ENCODE results near the gene TMX3.

The TMX3 gene

DNA sequence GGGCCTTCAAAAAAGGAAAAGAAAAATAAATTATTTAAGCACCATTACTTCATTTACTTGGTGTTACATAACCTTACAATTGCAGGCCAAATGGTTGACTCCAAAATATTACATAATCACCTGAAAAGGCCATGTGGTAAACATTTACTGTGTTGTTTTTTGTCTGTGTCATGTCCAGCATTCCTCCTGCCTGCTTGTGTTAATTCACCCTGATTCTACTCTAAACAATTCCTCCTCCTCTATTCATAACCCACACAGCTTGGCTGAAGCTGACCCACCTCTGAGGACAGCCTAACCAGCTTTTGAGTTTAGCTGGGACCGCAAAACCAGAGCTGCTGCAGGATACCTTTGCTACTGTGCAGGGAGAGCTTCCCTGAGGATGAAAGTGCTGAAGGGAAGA is 35.4 kb downstream of the TMX3 start:
- Mint-ChIP-seq H3K4me1 (ENCODE audit: low read depth) (no peaks in the 10 kb centered on the region), H3K27me3 (no peaks in the 10 kb centered on the region), H3K27ac (no peak overlapping the region)

DNA sequence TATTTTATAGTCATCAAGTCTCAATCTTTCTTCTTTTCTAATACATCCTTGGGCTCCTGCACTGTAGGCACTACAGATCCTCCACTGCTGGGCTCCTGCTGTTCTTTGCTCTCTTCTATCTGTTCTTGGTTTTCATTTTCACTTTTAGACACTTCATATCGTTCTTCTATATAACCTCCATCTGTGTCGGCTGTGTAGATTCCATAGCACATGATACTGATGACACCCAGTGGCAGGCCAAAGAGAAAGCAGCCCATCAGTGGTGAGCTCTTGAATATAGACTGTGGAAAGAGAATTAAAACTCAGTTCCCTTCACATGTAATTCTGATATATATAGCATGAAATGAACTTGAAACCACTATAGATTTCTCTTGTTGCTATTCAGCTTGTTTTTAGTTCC is 38.0 kb downstream of the TMX3 start:
- H3K9me3 Mint-ChIP-seq (ENCODE audit: low read depth), result no peaks in the 10 kb centered on the region
- H3K27me3 Mint-ChIP-seq, result no peaks in the 10 kb centered on the region
- H3K36me3 Mint-ChIP-seq, result peaks cover 7% of the 10 kb centered on the region
- H3K4me3 Mint-ChIP-seq, result no peak overlapping the region
- H3K27ac Mint-ChIP-seq, result peak overlapping the region; percentile 62
- H3K4me1 Mint-ChIP-seq (ENCODE audit: low read depth), result no peaks in the 10 kb centered on the region

More for the DNA sequence above, 35.4 kb downstream of the TMX3 start:
- H3K9me3 Mint-ChIP-seq (ENCODE audit: low read depth), result no peaks in the 10 kb centered on the region
- no peak overlapping the region for H3K4me3 Mint-ChIP-seq
- H3K36me3 Mint-ChIP-seq, result peaks cover 11% of the 10 kb centered on the region

GRCh38 chr18:68667121-68667520 is 47.8 kb downstream of the TMX3 start:
- no peak overlapping the region for H3K4me3 Mint-ChIP-seq
- no peaks in the 10 kb centered on the region for H3K36me3 Mint-ChIP-seq
- no peaks in the 10 kb centered on the region for H3K9me3 Mint-ChIP-seq (ENCODE audit: low read depth)
- H3K4me1 Mint-ChIP-seq (ENCODE audit: low read depth), result no peaks in the 10 kb centered on the region
- H3K27me3 Mint-ChIP-seq, result no peaks in the 10 kb centered on the region
- no peak overlapping the region for H3K27ac Mint-ChIP-seq

DNA sequence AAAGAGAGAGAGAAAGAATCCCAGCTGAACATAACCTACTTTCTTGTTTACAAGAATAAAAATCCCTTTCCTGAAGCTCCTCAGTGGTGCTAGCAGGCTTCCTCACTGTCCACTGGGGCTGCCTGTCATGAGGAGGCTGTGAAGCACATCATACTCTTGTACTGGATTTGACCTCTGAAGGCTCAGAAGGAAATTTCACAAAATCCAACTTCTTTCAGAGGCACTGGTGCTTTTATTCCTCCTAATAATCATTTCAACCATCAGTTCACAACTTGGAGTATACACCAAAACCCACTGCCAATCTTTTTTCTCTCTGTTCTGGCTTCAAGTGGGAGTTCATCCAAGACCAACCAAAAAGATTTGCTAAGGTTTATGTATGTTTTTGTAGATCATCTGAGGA is 48.5 kb downstream of the TMX3 start:
- Mint-ChIP-seq H3K4me1 (ENCODE audit: low read depth) (no peaks in the 10 kb centered on the region), H3K27me3 (no peaks in the 10 kb centered on the region), H3K27ac (no peak overlapping the region), H3K9me3 (ENCODE audit: low read depth) (no peaks in the 10 kb centered on the region), H3K4me3 (no peak overlapping the region), H3K36me3 (no peaks in the 10 kb centered on the region)

DNA sequence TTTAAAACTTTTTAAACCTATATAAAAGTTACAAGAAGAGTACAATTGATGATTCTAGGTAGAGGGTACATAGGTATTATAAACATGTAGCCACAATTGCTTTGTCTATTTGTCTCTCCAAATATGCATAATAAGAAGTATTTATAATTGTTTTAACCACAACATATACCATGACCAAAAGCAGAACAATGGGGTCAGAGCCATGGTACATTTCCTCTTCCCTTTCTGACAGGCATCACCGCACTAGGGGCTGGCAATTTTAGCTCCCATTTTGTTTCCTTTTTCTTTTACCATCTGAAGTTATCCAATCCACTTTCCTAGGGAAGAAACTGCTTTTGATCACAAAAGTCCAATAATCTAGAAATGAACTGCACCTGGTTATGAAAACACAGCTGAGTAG is 49.3 kb downstream of the TMX3 start:
- Mint-ChIP-seq H3K4me1 (ENCODE audit: low read depth) (no peaks in the 10 kb centered on the region), H3K36me3 (no peaks in the 10 kb centered on the region), H3K9me3 (ENCODE audit: low read depth) (no peaks in the 10 kb centered on the region), H3K27ac (no peak overlapping the region), H3K4me3 (no peak overlapping the region), H3K27me3 (no peaks in the 10 kb centered on the region)

- H3K4me3 Mint-ChIP-seq, result no peak overlapping the region
- H3K36me3 Mint-ChIP-seq, result no peaks in the 10 kb centered on the region
- no peaks in the 10 kb centered on the region for H3K27me3 Mint-ChIP-seq
- no peaks in the 10 kb centered on the region for H3K9me3 Mint-ChIP-seq (ENCODE audit: low read depth)
- no peaks in the 10 kb centered on the region for H3K4me1 Mint-ChIP-seq (ENCODE audit: low read depth)
- no peak overlapping the region for H3K27ac Mint-ChIP-seq
Measured at GRCh38 chr18:68662754-68663153, 52.2 kb downstream of the TMX3 start.

GRCh38 chr18:68660354-68661183 is 54.3 kb downstream of the TMX3 start:
- Mint-ChIP-seq H3K4me1 (ENCODE audit: low read depth) (no peaks in the 10 kb centered on the region), H3K36me3 (no peaks in the 10 kb centered on the region), H3K27ac (no peak overlapping the region), H3K4me3 (no peak overlapping the region), H3K27me3 (no peaks in the 10 kb centered on the region), H3K9me3 (ENCODE audit: low read depth) (no peaks in the 10 kb centered on the region)

GRCh38 chr18:68648191-68648590 is 66.7 kb downstream of the TMX3 start:
- peaks cover 6% of the 10 kb centered on the region for H3K27me3 Mint-ChIP-seq
- no peaks in the 10 kb centered on the region for H3K9me3 Mint-ChIP-seq (ENCODE audit: low read depth)
- H3K4me3 Mint-ChIP-seq, result no peak overlapping the region
- H3K27ac Mint-ChIP-seq, result no peak overlapping the region
- no peaks in the 10 kb centered on the region for H3K36me3 Mint-ChIP-seq
- H3K4me1 Mint-ChIP-seq (ENCODE audit: low read depth), result no peaks in the 10 kb centered on the region

DNA sequence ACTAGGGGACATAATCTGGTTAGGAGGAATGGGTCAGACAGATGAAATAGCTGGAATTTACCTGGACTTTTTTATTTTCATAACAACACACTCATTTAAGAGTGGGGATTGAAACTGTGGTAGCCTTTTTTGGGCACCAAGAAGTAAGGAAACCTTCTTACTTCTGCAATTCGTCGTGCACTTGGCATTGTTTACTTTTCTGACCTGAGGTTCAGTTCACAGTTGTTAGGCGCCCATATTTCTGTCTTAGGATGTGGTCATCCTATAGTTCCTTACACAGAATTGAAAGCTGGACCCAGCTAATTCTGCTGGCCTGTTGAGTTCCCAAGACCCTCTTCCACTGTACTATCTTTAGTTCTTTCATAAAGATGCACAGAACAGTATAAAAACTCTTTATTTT is 72.9 kb downstream of the TMX3 start:
- H3K4me3 Mint-ChIP-seq, result no peak overlapping the region
- no peak overlapping the region for H3K27ac Mint-ChIP-seq
- H3K9me3 Mint-ChIP-seq (ENCODE audit: low read depth), result peaks cover 8% of the 10 kb centered on the region
- no peaks in the 10 kb centered on the region for H3K4me1 Mint-ChIP-seq (ENCODE audit: low read depth)
- peaks cover 26% of the 10 kb centered on the region for H3K27me3 Mint-ChIP-seq
- peaks cover 4% of the 10 kb centered on the region for H3K36me3 Mint-ChIP-seq

DNA sequence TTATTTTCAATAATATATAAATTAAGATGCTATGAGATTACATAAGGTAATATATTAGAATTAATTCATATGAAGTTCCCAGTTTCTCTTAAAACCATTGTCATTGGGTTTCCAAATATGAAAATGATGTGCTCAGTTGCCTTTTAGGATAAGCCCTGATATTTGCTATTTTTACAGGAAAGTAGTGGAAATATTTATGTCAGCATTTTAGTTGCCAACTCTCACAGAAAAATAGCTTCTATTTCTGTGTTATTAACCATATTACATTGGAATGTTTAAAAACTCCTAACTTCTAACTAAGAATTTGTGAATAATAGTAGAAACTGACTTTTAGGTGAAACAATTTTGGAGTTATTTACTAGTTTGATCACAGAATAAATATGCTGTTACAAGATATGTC is 74.0 kb downstream of the TMX3 start:
- H3K4me1 Mint-ChIP-seq (ENCODE audit: low read depth), result no peaks in the 10 kb centered on the region
- no peak overlapping the region for H3K4me3 Mint-ChIP-seq
- H3K27me3 Mint-ChIP-seq, result peaks cover 26% of the 10 kb centered on the region
- no peak overlapping the region for H3K27ac Mint-ChIP-seq
- peaks cover 4% of the 10 kb centered on the region for H3K36me3 Mint-ChIP-seq
- peaks cover 8% of the 10 kb centered on the region for H3K9me3 Mint-ChIP-seq (ENCODE audit: low read depth)

- no peaks in the 10 kb centered on the region for H3K4me1 Mint-ChIP-seq (ENCODE audit: low read depth)
- peaks cover 4% of the 10 kb centered on the region for H3K36me3 Mint-ChIP-seq
- peaks cover 8% of the 10 kb centered on the region for H3K9me3 Mint-ChIP-seq (ENCODE audit: low read depth)
- peaks cover 24% of the 10 kb centered on the region for H3K27me3 Mint-ChIP-seq
- no peak overlapping the region for H3K4me3 Mint-ChIP-seq
- no peak overlapping the region for H3K27ac Mint-ChIP-seq
Measured at GRCh38 chr18:68638613-68639012, 76.3 kb downstream of the TMX3 start.

GRCh38 chr18:68627812-68628211 is 87.1 kb downstream of the TMX3 start:
- no peaks in the 10 kb centered on the region for H3K4me1 Mint-ChIP-seq (ENCODE audit: low read depth)
- no peaks in the 10 kb centered on the region for H3K9me3 Mint-ChIP-seq (ENCODE audit: low read depth)
- no peaks in the 10 kb centered on the region for H3K27me3 Mint-ChIP-seq
- H3K4me3 Mint-ChIP-seq, result no peak overlapping the region
- H3K36me3 Mint-ChIP-seq, result no peaks in the 10 kb centered on the region
- no peak overlapping the region for H3K27ac Mint-ChIP-seq

All from activated naive CD8-positive, alpha-beta T cell (primary cell).